PC-3 (cell line): ENCODE measurements around the gene RNASEH2B. TPM values are rescaled to one million over a fixed set of nuclear protein-coding genes. Genes with fewer than 3 reads are reported as not detected.

ENCODE experiments used
- ATAC-seq: fragments of 200-7000 bp; cut with Tn5 transposase; 2 replicates; pipeline ENCODE4 v1.9.1; 2020; ENCODE audit warnings: mild to moderate bottlenecking, moderate library complexity
- BruUV-seq: library from RNA; stranded (reverse); fragments of 400-500 nt; replicated peaks from 2 replicates; lab custom pipeline; 2021; lab: Mats Ljungman, UMichigan
- CTCF ChIA-PET: fragments of 300-600 bp; sonication (Branson Sonifier 250); formaldehyde crosslinking; loops from one replicate; lab custom pipeline; 2022; ENCODE audit warnings: antibody characterized with exemption; lab: Charles Lee
- POLR2A ChIA-PET: fragments of 300-600 bp; sonication (Branson Sonifier 250); formaldehyde crosslinking; loops from one replicate; lab custom pipeline; 2022; ENCODE audit warnings: antibody characterized with exemption; ENCODE audit not compliant: unreplicated experiment; lab: Charles Lee
- DNase-seq: peaks from one replicate; pipeline ENCODE4 v3.0.0-alpha.2; 2015
- H2AFZ ChIP-seq: fragments of 300-600 bp; sonication (generic); 2 replicates; pipeline ENCODE4 v1.6.0; 2016; ENCODE audit warnings: antibody characterized with exemption, low read length
- H3F3A ChIP-seq: fragments of 300-600 bp; sonication (generic); one replicate; pipeline ENCODE4 v1.6.0; 2017; ENCODE audit warnings: antibody characterized with exemption, low read length, control low read depth, mild to moderate bottlenecking; ENCODE audit not compliant: unreplicated experiment
- H3K27ac ChIP-seq: fragments of 300-600 bp; sonication (generic); 2 replicates; pipeline ENCODE4 v1.5.1; 2016; ENCODE audit warnings: mild to moderate bottlenecking, low read length
- H3K27me3 ChIP-seq: fragments of 300-600 bp; sonication (generic); 2 replicates; pipeline ENCODE4 v1.6.1; 2016; ENCODE audit warnings: low read length, mixed read lengths
- H3K36me3 ChIP-seq: fragments of 300-600 bp; sonication (generic); 2 replicates; pipeline ENCODE4 v1.6.1; 2016; ENCODE audit warnings: low read depth, mixed run types, low read length, mixed read lengths
- H3K4me1 ChIP-seq: fragments of 300-600 bp; sonication (generic); 2 replicates; pipeline ENCODE4 v1.5.1; 2016; ENCODE audit warnings: low read length; ENCODE audit not compliant: insufficient read depth
- H3K4me2 ChIP-seq: fragments of 300-600 bp; sonication (generic); 2 replicates; pipeline ENCODE4 v1.6.0; 2016; ENCODE audit warnings: low read length
- H3K4me3 ChIP-seq: fragments of 300-600 bp; sonication (generic); 2 replicates; pipeline ENCODE4 v1.5.1; 2016; ENCODE audit warnings: mild to moderate bottlenecking, low read length, mixed read lengths
- H3K79me2 ChIP-seq: fragments of 300-600 bp; sonication (generic); 2 replicates; pipeline ENCODE4 v1.6.1; 2017; ENCODE audit warnings: low read length, mixed read lengths
- H3K9ac ChIP-seq: fragments of 300-600 bp; sonication (generic); 2 replicates; pipeline ENCODE4 v1.6.0; 2016; ENCODE audit warnings: mild to moderate bottlenecking, low read length
- H3K9me2 ChIP-seq: fragments of 300-600 bp; sonication (generic); replicated peaks from 2 replicates; pipeline ENCODE4 v1.6.1; 2016; ENCODE audit warnings: mixed run types, low read length, mixed read lengths
- H3K9me3 ChIP-seq: fragments of 300-600 bp; sonication (generic); 2 replicates; pipeline ENCODE4 v1.6.1; 2016; ENCODE audit warnings: low read length, mixed read lengths
- H4K20me1 ChIP-seq: fragments of 300-600 bp; sonication (generic); 2 replicates; pipeline ENCODE4 v1.6.1; 2016; ENCODE audit warnings: low read length, mixed read lengths
- EZH2 ChIP-seq: fragments of 300-600 bp; sonication (generic); IDR thresholded peaks from one replicate; pipeline ENCODE4 v1.6.1; 2017; ENCODE audit warnings: antibody characterized with exemption, mild to moderate bottlenecking, low read length; ENCODE audit not compliant: unreplicated experiment
- EZH2phosphoT487 ChIP-seq: fragments of 300-600 bp; sonication (generic); IDR thresholded peaks from 2 replicates; pipeline ENCODE4 v1.6.1; 2018; ENCODE audit warnings: mild to moderate bottlenecking, antibody characterized with exemption, low read length, borderline replicate concordance
- intact Hi-C: fragments of 100-400 bp; cut with micrococcal nuclease; formaldehyde crosslinking; loops from 2 replicates; pipeline ENCODE4 v1.9.0; 2023
- total RNA-seq: library from RNA; depleted of rRNA; stranded (reverse); fragments of >200 nt; gene quantifications from 2 replicates; pipeline ENCODE4 v1.2.3, GENCODE V29; 2014
- TF ChIP-seq, protein P1 (sequence below): fragments of 300-600 bp; sonication (generic); conservative IDR thresholded peaks from 2 replicates; pipeline ENCODE4 v1.5.1; 2017; ENCODE audit warnings: antibody characterized with exemption, low read depth, mild to moderate bottlenecking, low read length

The RNASEH2B gene
- total RNA-seq, 1 experiment from 2014 or later: 36.0 TPM

DNA sequence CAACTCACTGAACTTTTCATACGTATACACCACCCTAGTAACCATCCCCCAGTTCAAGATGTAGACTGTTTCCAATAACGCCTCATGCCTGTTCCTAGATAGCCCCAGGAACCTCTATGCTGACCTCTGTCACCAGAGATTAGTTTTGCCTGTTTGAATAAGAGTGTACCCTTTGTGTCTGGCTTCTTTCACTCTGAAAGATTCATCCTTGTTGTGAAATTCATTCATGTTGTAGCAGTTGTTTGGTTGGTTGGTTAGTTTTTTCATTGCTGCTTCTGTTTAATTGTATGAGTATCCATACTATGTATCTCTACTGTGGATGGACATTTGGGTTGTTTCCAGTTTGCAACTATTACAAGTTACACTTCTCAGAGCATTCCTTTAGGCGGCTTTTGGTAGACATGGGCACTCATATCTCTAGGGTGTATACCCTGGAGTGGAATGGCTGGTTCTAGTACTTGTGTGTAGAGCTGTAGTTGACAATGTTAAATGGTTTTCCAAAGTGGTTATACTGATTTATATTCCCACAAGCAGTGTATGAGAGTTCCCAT is 1.6 kb downstream of the RNASEH2B start:
- peak overlapping the region; percentile 96 for H3K9ac ChIP-seq
- ChIA-PET POLR2A (interaction anchor here (0.6 kb wide), 1 partner anchor 1660 kb away, joined by 3 read pairs; no protein-coding TSS in a partner anchor), CTCF (interaction anchor here (0.5 to 1.5 kb wide), 2 partner anchors 104 to 829 kb away, joined by 3 to 5 read pairs; no protein-coding TSS in a partner anchor)
- H4K20me1 ChIP-seq: no peaks in the 10 kb centered on the region
- peak overlapping the region; percentile 96 for H3K4me2 ChIP-seq
- no peaks in the 10 kb centered on the region for H3K36me3 ChIP-seq
- H3K27me3 ChIP-seq: no peaks in the 10 kb centered on the region
- TSS peak; percentile 38 for BruUV-seq
- peak overlapping the region; percentile 84 for H3K4me3 ChIP-seq
- intact Hi-C loops: loop anchor here (2.0 to 5.0 kb wide), 5 partner anchors 104 to 1259 kb away; partner anchors contain the start of gene TRIM13
- H2AFZ ChIP-seq: no peak overlapping the region
- H3F3A ChIP-seq: no peaks in the 10 kb centered on the region
- no peaks in the 10 kb centered on the region for H3K9me2 ChIP-seq
- no peak overlapping the region for H3K27ac ChIP-seq
- H3K9me3 ChIP-seq: no peaks in the 10 kb centered on the region
- no peak for ATAC-seq
- DNase-seq: peak; percentile 19
- H3K4me1 ChIP-seq: peaks cover 24% of the 10 kb centered on the region
- TF ChIP-seq EZH2: no peak
- no peak for TF ChIP-seq EZH2phosphoT487
- TF ChIP-seq, protein P1, sequence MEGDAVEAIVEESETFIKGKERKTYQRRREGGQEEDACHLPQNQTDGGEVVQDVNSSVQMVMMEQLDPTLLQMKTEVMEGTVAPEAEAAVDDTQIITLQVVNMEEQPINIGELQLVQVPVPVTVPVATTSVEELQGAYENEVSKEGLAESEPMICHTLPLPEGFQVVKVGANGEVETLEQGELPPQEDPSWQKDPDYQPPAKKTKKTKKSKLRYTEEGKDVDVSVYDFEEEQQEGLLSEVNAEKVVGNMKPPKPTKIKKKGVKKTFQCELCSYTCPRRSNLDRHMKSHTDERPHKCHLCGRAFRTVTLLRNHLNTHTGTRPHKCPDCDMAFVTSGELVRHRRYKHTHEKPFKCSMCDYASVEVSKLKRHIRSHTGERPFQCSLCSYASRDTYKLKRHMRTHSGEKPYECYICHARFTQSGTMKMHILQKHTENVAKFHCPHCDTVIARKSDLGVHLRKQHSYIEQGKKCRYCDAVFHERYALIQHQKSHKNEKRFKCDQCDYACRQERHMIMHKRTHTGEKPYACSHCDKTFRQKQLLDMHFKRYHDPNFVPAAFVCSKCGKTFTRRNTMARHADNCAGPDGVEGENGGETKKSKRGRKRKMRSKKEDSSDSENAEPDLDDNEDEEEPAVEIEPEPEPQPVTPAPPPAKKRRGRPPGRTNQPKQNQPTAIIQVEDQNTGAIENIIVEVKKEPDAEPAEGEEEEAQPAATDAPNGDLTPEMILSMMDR: no peak
- peaks cover 51% of the 10 kb centered on the region for H3K79me2 ChIP-seq

DNA sequence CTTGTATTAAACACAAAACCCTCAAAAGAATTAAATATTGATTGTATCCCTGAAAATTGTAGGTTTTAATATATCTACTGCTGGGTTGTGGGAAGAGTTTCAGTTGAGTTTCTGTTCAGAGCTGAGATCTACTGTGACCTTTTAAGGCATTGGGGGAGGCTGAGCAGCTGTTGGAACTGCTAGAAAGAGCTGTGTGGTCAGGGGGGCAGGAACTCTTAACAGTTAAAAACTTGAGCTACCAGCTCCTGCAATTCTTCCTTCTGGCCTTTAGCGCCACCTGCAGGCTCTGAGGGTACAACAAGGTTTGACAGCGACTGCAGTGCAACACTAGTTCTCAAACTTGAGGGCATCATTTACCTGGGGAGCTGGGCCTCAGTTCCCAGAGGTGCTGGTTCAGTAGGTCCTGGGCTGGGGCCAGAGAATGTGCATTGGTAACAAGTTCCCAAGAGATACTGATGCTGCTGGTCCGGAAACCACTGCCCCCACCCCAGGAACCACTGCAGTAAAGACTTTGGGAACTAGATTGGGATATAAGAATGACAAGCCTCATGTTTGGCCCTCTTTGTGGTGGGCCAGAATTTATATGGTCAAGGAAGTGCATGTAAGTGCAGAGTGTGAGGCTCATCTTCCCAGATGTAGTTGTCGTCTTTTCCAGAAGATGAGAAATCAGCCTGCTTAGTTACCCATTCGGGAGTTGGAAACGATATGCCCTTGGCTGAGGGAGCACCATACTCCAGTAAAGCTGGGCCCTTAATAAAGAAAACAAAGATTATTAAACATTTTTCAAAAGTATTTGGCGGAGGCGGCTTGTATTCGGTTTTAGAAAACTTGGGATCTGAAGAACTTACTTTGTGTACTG is 2.6 kb downstream of the RNASEH2B start:
- no TSS peak for BruUV-seq

More for the DNA sequence above, 2.6 kb downstream of the RNASEH2B start:
- no peaks in the 10 kb centered on the region for H3K27me3 ChIP-seq
- H3K4me3 ChIP-seq: peak overlapping the region; percentile 84; the same call in 1 of the 2 replicates
- H3K36me3 ChIP-seq: no peaks in the 10 kb centered on the region
- ATAC-seq (peak; percentile 9; the same call in 1 of the 2 replicates), DNase-seq (peak; percentile 86)
- peak overlapping the region; percentile 96 for H3K4me2 ChIP-seq
- H3F3A ChIP-seq: no peaks in the 10 kb centered on the region
- H2AFZ ChIP-seq: no peak overlapping the region
- H3K27ac ChIP-seq: no peak overlapping the region
- intact Hi-C loops: loop anchor here (1.0 to 5.0 kb wide), 7 partner anchors 105 to 1260 kb away; partner anchors contain the start of gene TRIM13
- H3K79me2 ChIP-seq: peaks cover 61% of the 10 kb centered on the region
- ChIA-PET POLR2A (interaction anchor here (0.6 kb wide), 1 partner anchor 1661 kb away, joined by 3 read pairs; no protein-coding TSS in a partner anchor), CTCF (interaction anchor here (0.5 to 1.5 kb wide), 7 partner anchors 103 to 936 kb away, joined by 3 to 5 read pairs (median 3); partner anchors contain the start of gene TRIM13)
- H3K9me3 ChIP-seq: no peaks in the 10 kb centered on the region
- no peak for TF ChIP-seq EZH2
- TF ChIP-seq, protein P1: peak; percentile 82
- H3K9me2 ChIP-seq: no peaks in the 10 kb centered on the region
- H3K9ac ChIP-seq: no peak overlapping the region
- H3K4me1 ChIP-seq: peaks cover 24% of the 10 kb centered on the region
- H4K20me1 ChIP-seq: no peaks in the 10 kb centered on the region
